Epidermal melanocyte (primary cell): ENCODE data around the gene RNF157.
"Not testable (repeated sequence)": the region's sequence is repeated elsewhere in the genome, so short reads cannot be mapped to it uniquely, and the experiment has no call there.

Source experiments
- DNase-seq: peaks from one replicate; pipeline ENCODE4 v3.0.0; 2011; ENCODE audit warnings: low spot score; ENCODE audit not compliant: insufficient read length

Gene RNF157

GRCh38 chr17:76234354-76234679 is 6.0 kb downstream of the RNF157 start:
- DNase-seq: no peak

GRCh38 chr17:76233588-76234353 is 6.5 kb downstream of the RNF157 start:
- no peak for DNase-seq

GRCh38 chr17:76232342-76232741 is 8.0 kb downstream of the RNF157 start:
- no peak for DNase-seq

- DNase-seq: not testable (repeated sequence)
Measured at GRCh38 chr17:76226749-76227148, 13.5 kb downstream of the RNF157 start.

GRCh38 chr17:76225373-76226086 is 14.8 kb downstream of the RNF157 start:
- DNase-seq: not testable (repeated sequence)

- no peak for DNase-seq
Measured at GRCh38 chr17:76223802-76224201, 16.5 kb downstream of the RNF157 start.

GRCh38 chr17:76219670-76220383 is 20.5 kb downstream of the RNF157 start:
- DNase-seq: no peak

- DNase-seq: no peak
Measured at GRCh38 chr17:76217081-76217480, 23.2 kb downstream of the RNF157 start.

- no peak for DNase-seq
Measured at GRCh38 chr17:76213491-76213890, 26.8 kb downstream of the RNF157 start.

- no peak for DNase-seq
Measured at GRCh38 chr17:76208120-76208519, 32.2 kb downstream of the RNF157 start.

- no peak for DNase-seq
Measured at GRCh38 chr17:76207275-76208059, 32.8 kb downstream of the RNF157 start.

- DNase-seq: not testable (repeated sequence)
Measured at GRCh38 chr17:76205542-76206144, 34.6 kb downstream of the RNF157 start.

GRCh38 chr17:76204277-76204676 is 36.0 kb downstream of the RNF157 start:
- DNase-seq: no peak

- DNase-seq: no peak
Measured at GRCh38 chr17:76200354-76200753, 39.9 kb downstream of the RNF157 start.

GRCh38 chr17:76199469-76199868 is 40.8 kb downstream of the RNF157 start:
- no peak for DNase-seq

- DNase-seq: no peak
Measured at GRCh38 chr17:76198702-76199101, 41.6 kb downstream of the RNF157 start.

- DNase-seq: no peak
Measured at GRCh38 chr17:76197911-76198310, 42.4 kb downstream of the RNF157 start.

GRCh38 chr17:76196675-76197074 is 43.6 kb downstream of the RNF157 start:
- DNase-seq: no peak

- no peak for DNase-seq
Measured at GRCh38 chr17:76195281-76196096, 44.8 kb downstream of the RNF157 start.

- no peak for DNase-seq
Measured at GRCh38 chr17:76193591-76193990, 46.7 kb downstream of the RNF157 start.
